Left ventricle myocardium inferior (tissue), 1 donor: Measurements from ENCODE around the gene PARVG. TPM values are rescaled to one million over a fixed set of nuclear protein-coding genes. Genes with fewer than 3 reads are reported as not detected.

Experiments
- DNase-seq: peaks from one replicate; pipeline ENCODE4 v3.0.0-alpha.2; 2020
- H3K27ac ChIP-seq: fragments of 200-600 bp; replicated peaks from 2 replicates; pipeline ENCODE4 v1.8.0; 2021
- H3K27me3 ChIP-seq: fragments of 200-600 bp; 2 replicates; pipeline ENCODE4 v1.8.0; 2021; ENCODE audit warnings: low read depth
- H3K36me3 ChIP-seq: fragments of 200-600 bp; 2 replicates; pipeline ENCODE4 v1.8.0; 2021
- H3K4me1 ChIP-seq: fragments of 200-600 bp; 2 replicates; pipeline ENCODE4 v1.8.0; 2021
- H3K4me3 ChIP-seq: fragments of 200-600 bp; 2 replicates; pipeline ENCODE4 v1.8.0; 2021; ENCODE audit warnings: mild to moderate bottlenecking, moderate library complexity
- H3K9me3 ChIP-seq: fragments of 200-600 bp; replicated peaks from 2 replicates; pipeline ENCODE4 v1.8.0; 2021
- intact Hi-C: fragments of 100-400 bp; cut with micrococcal nuclease; formaldehyde crosslinking; loops from one replicate; pipeline ENCODE4 v1.11.0; 2022
- total RNA-seq: library from RNA; stranded (reverse); fragmentation: NEBNext Ultra II Directional; extraction: Animal tissue kit (Norgen Biotek cat#: 25700); gene quantifications from one replicate; pipeline ENCODE4 v1.2.1, GENCODE V29; 2021
- TF ChIP-seq, protein P1 (sequence below): fragments of 200-600 bp; IDR thresholded peaks from 2 replicates; pipeline ENCODE4 v1.8.0; 2021; ENCODE audit warnings: antibody characterized with exemption, mild to moderate bottlenecking, borderline replicate concordance
- donor health status: DM: no; HTN: yes; CAD: no; lungs with severe emphysema.

The PARVG gene
- total RNA-seq, 1 donor from 2014 or later: 2.8 TPM

DNA sequence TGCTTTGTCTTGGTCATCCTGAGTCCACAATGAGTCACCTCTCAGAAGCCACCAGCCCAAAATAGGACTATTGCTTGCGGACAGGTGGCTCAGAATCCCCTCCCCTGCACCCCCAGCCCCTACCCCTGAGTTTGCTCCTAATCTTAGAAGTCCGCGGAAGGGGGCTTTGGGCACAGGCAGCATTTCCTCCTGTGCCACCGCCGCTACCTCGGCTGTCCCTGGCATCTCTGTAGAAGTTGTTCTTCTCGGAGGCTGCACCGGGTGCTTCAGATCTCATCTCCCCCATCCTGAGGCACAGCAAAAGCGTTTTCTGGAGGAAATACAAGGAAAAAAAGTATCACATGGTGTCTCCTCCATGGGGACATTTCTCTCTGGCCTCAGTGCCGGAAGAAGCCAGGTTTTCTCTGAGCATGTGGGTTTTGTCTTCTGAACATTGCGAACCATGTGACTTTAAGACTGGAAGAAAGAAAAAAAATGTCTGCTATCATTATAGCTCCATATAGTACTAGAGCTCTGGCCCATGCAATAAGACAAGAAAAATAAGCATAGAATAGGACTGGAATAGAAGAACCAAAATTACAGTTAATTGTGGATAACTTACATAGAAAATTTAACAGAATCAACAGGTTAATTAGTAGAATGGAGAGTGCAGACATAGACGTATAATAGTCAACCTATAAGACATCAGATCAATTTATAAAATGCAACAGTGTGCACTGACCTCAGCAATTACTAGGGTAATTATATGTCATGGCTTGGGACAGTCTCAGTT lies 68.8 kb downstream of the PARVG start:
- TF ChIP-seq, protein P1, sequence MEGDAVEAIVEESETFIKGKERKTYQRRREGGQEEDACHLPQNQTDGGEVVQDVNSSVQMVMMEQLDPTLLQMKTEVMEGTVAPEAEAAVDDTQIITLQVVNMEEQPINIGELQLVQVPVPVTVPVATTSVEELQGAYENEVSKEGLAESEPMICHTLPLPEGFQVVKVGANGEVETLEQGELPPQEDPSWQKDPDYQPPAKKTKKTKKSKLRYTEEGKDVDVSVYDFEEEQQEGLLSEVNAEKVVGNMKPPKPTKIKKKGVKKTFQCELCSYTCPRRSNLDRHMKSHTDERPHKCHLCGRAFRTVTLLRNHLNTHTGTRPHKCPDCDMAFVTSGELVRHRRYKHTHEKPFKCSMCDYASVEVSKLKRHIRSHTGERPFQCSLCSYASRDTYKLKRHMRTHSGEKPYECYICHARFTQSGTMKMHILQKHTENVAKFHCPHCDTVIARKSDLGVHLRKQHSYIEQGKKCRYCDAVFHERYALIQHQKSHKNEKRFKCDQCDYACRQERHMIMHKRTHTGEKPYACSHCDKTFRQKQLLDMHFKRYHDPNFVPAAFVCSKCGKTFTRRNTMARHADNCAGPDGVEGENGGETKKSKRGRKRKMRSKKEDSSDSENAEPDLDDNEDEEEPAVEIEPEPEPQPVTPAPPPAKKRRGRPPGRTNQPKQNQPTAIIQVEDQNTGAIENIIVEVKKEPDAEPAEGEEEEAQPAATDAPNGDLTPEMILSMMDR: no peak
- intact Hi-C loops: no loop called here

DNA sequence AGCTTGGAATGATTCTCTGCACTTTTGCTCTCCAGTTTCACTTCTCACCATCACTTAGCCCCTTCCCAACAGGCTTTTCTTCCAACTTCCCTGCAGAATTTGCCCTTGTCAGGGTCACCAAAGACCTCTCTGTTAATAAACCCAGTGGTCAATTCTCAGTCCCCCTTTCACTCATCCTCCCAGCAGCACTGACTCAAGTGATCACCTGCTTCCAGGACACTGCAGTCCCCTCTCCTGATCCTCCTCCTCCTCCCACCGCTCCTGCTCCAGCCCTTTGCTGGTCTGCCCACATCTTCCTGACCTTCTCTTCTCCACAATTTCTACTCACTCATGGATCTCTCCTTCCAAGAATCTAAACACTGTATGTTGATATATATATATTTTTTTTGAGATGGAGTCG lies 74.1 kb downstream of the PARVG start:
- Histone ChIP-seq H3K4me3 (no peak overlapping the region), H3K9me3 (peaks cover 13% of the 10 kb centered on the region), H3K36me3 (no peaks in the 10 kb centered on the region), H3K27ac (no peak overlapping the region), H3K4me1 (no peaks in the 10 kb centered on the region), H3K27me3 (peaks cover 28% of the 10 kb centered on the region)
- TF ChIP-seq, protein P1: no peak
- intact Hi-C loops: no loop called here
- no peak for DNase-seq

More for the DNA sequence above, 68.8 kb downstream of the PARVG start:
- Histone ChIP-seq H3K9me3 (peaks cover 22% of the 10 kb centered on the region), H3K27ac (no peak overlapping the region), H3K4me1 (peaks cover 5% of the 10 kb centered on the region), H3K27me3 (peaks cover 9% of the 10 kb centered on the region), H3K36me3 (no peaks in the 10 kb centered on the region), H3K4me3 (no peak overlapping the region)
- no peak for DNase-seq

DNA sequence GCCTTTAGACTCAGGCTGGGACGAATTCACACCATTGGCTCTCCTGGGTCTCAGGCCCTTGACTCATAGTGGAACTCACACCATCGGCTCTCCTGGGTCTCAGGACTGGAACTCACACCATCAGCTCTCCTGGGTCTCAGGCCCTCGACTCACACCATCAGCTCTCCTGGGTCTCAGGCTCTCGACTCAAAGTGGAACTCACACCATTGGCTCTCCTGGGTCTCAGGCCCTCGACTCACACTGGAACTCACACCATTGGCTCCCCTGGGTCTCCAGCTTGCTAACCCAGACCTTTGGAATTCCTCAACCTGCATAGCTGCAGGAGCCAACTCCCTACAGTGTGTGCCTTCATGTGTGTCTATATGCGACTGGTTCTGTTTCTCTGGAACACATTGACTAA lies 75.4 kb downstream of the PARVG start:
- TF ChIP-seq, protein P1: no peak
- no peak overlapping the region for H3K4me3 ChIP-seq
- no peaks in the 10 kb centered on the region for H3K36me3 ChIP-seq
- no peak overlapping the region for H3K27ac ChIP-seq
- intact Hi-C loops: no loop called here
- no peaks in the 10 kb centered on the region for H3K4me1 ChIP-seq
- H3K9me3 ChIP-seq: no peaks in the 10 kb centered on the region
- peaks cover 28% of the 10 kb centered on the region for H3K27me3 ChIP-seq
- DNase-seq: no peak

DNA sequence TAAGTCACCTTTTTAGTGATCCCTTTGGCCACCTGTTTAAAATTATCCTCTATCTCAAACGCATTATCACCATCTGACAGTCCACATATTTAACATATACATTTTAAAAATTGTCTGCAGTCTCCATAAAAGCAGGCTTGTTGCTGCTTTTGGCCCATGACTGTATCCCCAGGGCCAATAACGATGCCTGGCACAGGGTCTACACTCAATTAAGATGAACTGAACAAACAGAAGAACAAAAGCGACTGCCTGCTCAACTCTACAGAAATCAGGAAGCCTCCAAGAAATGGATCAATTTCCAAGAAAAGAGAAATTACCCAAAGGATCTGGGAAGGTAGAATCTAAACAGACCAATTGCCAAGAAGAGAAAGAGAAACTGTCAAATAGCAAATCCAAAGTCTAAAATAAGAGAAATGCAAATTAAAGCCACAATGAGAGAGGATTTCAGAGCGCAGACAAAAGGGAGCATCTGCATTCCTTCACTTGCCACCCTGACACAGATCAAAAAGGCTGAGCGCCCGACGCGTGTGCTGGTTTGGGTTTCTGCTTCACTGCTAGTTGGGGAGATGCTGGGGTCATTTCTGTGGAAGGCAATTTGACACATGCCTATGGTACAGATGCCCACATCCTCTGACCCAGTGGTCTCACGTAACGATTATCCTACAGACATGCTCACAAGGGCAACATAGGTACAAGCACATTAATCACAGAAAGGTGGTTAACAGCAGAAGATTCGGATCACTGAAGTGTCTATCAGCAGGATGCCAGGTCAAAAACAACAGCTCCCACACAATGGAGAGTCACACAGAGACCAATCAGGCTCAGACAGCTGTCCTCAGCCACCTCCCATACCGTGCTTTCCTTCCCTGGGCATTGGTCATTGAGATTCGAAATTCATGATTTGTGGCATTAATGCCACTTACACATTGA lies 76.1 kb downstream of the PARVG start:
- Histone ChIP-seq H3K4me1 (peaks cover 3% of the 10 kb centered on the region), H3K36me3 (no peaks in the 10 kb centered on the region), H3K4me3 (no peak overlapping the region), H3K27ac (no peak overlapping the region), H3K27me3 (peaks cover 28% of the 10 kb centered on the region), H3K9me3 (no peaks in the 10 kb centered on the region)
- TF ChIP-seq, protein P1: no peak
- intact Hi-C loops: no loop called here
- no peak for DNase-seq

Other genes starting within 250 kb of the PARVG start
- gene SAMM50, start 225.5 kb upstream of the PARVG start, total RNA-seq: 72.0 TPM
- 155 TPM for gene PARVB, start 156.6 kb upstream of the PARVG start, total RNA-seq
- 1.3 TPM for gene SHISAL1, start 132.0 kb downstream of the PARVG start, total RNA-seq